ENCODE results near the gene ZFPM1. TPM values are rescaled to one million over a fixed set of nuclear protein-coding genes. Genes with fewer than 3 reads are reported as not detected.

Gene ZFPM1
- total and polyA plus RNA-seq, 4 donors: 0.19 to 12.8 (median 5.3) TPM

GRCh38 chr16:88413631-88414030, 39.4 kb upstream of the ZFPM1 start:
- Histone ChIP-seq H3K27ac (ENCODE audit: low read depth in 1 of 2, low read length in 2 of 2) (no peak overlapping the region), H3K4me1 (ENCODE audit: control insufficient read depth in 4 of 4, insufficient read depth in 4 of 4, low read length in 3 of 4) (no peaks in the 10 kb centered on the region), H3K27me3 (ENCODE audit: control insufficient read depth in 4 of 4, insufficient read depth in 4 of 4, low read length in 3 of 4) (no peaks in the 10 kb centered on the region), H3K9ac (ENCODE audit: low read depth in 1 of 2, low read length in 2 of 2) (no peak overlapping the region), H3K4me3 (ENCODE audit: low read depth in 1 of 3, low read length in 3 of 3) (no peak overlapping the region), H3K36me3 (ENCODE audit: control insufficient read depth in 4 of 4, insufficient read depth in 3 of 4, low read depth in 1 of 4, low read length in 3 of 4) (no peaks in the 10 kb centered on the region), H3K9me3 (ENCODE audit: control insufficient read depth in 4 of 4, low read length in 3 of 4) (no peaks in the 10 kb centered on the region)
- no peak for TF ChIP-seq JUND (IDR thresholded peaks at IDR 0.05)
- TF ChIP-seq FOXA2 (IDR thresholded peaks at IDR 0.05): no peak
- TF ChIP-seq HNF4A (conservative IDR thresholded peaks at IDR 0.05): no peak
- TF ChIP-seq EGR1 (IDR thresholded peaks at IDR 0.05; ENCODE audit: low read depth in 2 of 2): no peak
- TF ChIP-seq FOXA1 (IDR thresholded peaks at IDR 0.05): no peak
- TF ChIP-seq, protein P1, sequence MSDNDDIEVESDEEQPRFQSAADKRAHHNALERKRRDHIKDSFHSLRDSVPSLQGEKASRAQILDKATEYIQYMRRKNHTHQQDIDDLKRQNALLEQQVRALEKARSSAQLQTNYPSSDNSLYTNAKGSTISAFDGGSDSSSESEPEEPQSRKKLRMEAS (IDR thresholded peaks at IDR 0.05): no peak
- no peak for TF ChIP-seq YY1 (IDR thresholded peaks at IDR 0.05)
- no peak for TF ChIP-seq RXRA (IDR thresholded peaks at IDR 0.05)
- TF ChIP-seq REST (IDR thresholded peaks at IDR 0.05): no peak
- no peak for TF ChIP-seq CTCF (IDR thresholded peaks at IDR 0.05; ENCODE audit: low read depth, low read length, missing input control)
- TF ChIP-seq SP1 (IDR thresholded peaks at IDR 0.05): no peak
- no peak for TF ChIP-seq TAF1 (conservative IDR thresholded peaks at IDR 0.05)
- TF ChIP-seq RAD21 (IDR thresholded peaks at IDR 0.05): no peak
- no peak for TF ChIP-seq GABPA (IDR thresholded peaks at IDR 0.05 in 1 of 2, conservative IDR thresholded peaks at IDR 0.05 in 1 of 2)
- TF ChIP-seq ATF3 (IDR thresholded peaks at IDR 0.05): no peak
- TF ChIP-seq NR2F2 (IDR thresholded peaks at IDR 0.05): no peak
- WGBS: 98% methylated on average over 12 of the region's 12 CpGs
- DNase-seq (ENCODE audit: low spot score): no peak

DNA sequence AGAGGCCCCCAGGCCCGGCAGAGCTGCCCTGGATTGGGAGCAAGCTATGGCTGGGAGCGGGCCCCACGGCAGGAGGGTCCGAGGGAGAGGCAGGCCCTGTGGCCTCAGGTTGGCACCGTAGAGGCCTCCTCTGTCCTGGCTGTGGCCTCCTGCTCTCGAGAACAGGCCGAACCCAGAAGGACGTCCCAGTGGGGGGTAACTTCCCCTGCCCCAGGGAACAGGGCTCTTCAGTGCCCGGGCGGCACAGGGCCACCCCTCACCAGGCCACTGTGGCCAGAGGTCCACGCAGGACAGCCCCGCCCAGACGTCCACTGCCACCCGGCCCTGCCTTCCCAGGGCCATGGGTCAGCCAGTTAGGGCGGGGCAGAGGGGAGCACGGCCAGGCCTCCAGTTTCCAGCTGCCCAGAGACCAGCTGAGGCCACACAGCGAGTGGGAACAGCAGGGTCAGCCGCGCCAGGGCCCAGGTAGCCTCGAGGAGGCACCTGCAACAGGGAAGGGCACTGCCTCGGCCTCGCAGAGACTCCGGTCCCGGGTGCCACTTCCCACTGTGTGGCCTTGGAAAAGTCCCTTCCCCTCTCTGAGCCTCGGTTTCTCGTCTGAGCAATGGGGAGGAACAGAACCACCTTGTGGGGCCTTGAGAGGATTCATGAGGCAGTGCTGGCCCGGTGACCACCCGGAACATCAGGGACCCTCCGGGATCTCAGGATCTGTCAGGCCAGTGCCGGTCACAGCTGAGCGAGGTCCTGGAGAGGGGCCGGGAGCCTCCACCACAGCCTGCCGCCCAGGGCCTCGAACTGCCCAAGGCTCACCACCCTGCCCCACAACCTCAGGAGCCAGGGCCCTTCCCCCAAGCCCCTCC, 38.3 kb upstream of the ZFPM1 start:
- 91% methylated on average over 34 of the region's 34 CpGs for WGBS
- Histone ChIP-seq H3K9ac (ENCODE audit: low read depth in 1 of 2, low read length in 2 of 2) (no peak overlapping the region), H3K27ac (ENCODE audit: low read depth in 1 of 2, low read length in 2 of 2) (no peak overlapping the region), H3K9me3 (ENCODE audit: control insufficient read depth in 4 of 4, low read length in 3 of 4) (no peaks in the 10 kb centered on the region), H3K4me1 (ENCODE audit: control insufficient read depth in 4 of 4, insufficient read depth in 4 of 4, low read length in 3 of 4) (no peaks in the 10 kb centered on the region), H3K27me3 (ENCODE audit: control insufficient read depth in 4 of 4, insufficient read depth in 4 of 4, low read length in 3 of 4) (no peaks in the 10 kb centered on the region), H3K36me3 (ENCODE audit: control insufficient read depth in 4 of 4, insufficient read depth in 3 of 4, low read depth in 1 of 4, low read length in 3 of 4) (no peaks in the 10 kb centered on the region), H3K4me3 (ENCODE audit: low read depth in 1 of 3, low read length in 3 of 3) (no peak overlapping the region)
- DNase-seq (ENCODE audit: low spot score): no peak
- TF ChIP-seq REST (IDR thresholded peaks at IDR 0.05) (no peak), CTCF (IDR thresholded peaks at IDR 0.05; ENCODE audit: low read depth, low read length, missing input control) (no peak), TAF1 (conservative IDR thresholded peaks at IDR 0.05) (no peak), ATF3 (IDR thresholded peaks at IDR 0.05) (no peak), SP1 (IDR thresholded peaks at IDR 0.05) (no peak), HNF4A (conservative IDR thresholded peaks at IDR 0.05) (no peak), NR2F2 (IDR thresholded peaks at IDR 0.05) (no peak), EGR1 (IDR thresholded peaks at IDR 0.05; ENCODE audit: low read depth in 2 of 2) (no peak), JUND (IDR thresholded peaks at IDR 0.05) (no peak), YY1 (IDR thresholded peaks at IDR 0.05) (no peak), RXRA (IDR thresholded peaks at IDR 0.05) (no peak), GABPA (IDR thresholded peaks at IDR 0.05 in 1 of 2, conservative IDR thresholded peaks at IDR 0.05 in 1 of 2) (no peak), RAD21 (IDR thresholded peaks at IDR 0.05) (no peak)
- TF ChIP-seq, protein P1 (IDR thresholded peaks at IDR 0.05): no peak

All from liver (tissue), 9 donors.